AG09319 (cell line): ENCODE data around the gene FUT1.

Source experiments
- DNase-seq: peaks from one replicate; pipeline ENCODE4 v3.0.0-alpha.2; 2010; ENCODE audit warnings: low read depth; ENCODE audit errors: extremely low read depth
- CTCF ChIP-seq: IDR thresholded peaks from 2 replicates; pipeline ENCODE4 v1.5.1; 2011; ENCODE audit warnings: low read depth, mild to moderate bottlenecking, inconsistent platforms, low read length, moderate library complexity

The FUT1 gene

DNA sequence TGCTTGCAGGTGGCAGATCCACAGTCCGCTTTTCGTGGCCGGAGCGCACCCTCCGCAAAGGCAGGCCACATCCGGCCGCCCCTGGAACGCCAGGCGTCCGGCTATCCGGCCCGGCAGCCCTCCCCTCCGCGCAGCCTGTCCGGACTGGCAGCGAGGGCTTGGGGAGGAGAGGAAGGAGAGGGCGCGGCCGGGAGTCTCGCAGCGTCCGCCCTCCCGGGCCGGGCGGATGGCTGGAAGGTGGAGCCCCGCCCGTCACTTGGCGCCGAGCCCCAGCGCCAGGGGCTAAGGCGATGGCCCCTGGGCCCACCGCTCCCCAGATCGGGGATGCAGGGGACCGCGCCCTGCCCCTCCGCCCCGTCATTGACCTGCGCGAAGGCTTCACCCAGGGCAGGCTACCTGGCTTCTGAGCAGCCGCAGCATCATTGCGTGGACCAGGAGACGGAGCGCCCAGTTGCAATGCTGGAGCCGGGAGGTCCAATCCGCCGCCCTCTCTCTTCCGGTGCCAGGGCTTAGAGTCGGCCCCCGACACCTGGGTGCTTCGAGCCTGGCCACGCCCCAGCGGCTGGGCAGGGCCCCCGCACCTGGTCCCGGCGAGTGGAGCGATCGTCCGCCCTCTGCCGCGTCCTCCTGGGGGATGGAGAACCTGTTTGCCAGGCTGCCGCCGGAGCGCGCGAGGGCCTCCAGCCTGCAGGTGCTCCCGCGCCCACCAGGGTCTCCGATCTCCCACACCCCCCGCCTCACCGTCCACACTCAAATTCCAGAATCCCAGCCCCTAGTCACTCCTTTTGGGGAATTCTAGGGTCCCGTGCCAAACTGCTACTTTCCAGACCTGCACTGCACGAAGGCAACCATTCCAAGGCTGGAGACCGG lies at the start of gene FUT1:
FUT1 (minus strand) TSS at position 146 of the 870 bp plus-strand sequence. CDS start 1,360 bp downstream, outside the sequence.
- no peak for TF ChIP-seq CTCF
- DNase-seq = no peak

- TF ChIP-seq CTCF = no peak
- no peak for DNase-seq
Measured at GRCh38 chr19:48799358-48800300, 47.2 kb upstream of the FUT1 start.

DNA sequence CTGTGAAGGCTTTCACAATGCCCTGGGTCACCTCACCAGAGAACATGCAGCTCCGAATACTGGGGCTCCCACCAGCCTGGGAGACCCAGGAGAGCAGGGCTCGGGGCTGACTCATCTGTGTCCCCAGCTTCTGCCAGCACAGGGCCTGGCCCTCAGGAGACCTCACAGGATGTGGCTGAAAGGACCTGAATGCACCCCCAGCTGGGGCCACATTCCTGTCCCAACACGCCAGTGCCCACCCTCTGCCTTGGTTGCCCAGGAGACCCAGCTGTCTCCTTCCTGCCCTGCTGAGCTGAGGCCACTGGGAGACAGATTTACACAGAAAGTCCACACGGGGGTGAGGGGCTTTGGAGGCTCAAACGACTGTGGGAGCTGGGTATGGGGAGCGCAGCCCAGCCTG lies 46.5 kb upstream of the FUT1 start:
- TF ChIP-seq CTCF = no peak
- no peak for DNase-seq

DNA sequence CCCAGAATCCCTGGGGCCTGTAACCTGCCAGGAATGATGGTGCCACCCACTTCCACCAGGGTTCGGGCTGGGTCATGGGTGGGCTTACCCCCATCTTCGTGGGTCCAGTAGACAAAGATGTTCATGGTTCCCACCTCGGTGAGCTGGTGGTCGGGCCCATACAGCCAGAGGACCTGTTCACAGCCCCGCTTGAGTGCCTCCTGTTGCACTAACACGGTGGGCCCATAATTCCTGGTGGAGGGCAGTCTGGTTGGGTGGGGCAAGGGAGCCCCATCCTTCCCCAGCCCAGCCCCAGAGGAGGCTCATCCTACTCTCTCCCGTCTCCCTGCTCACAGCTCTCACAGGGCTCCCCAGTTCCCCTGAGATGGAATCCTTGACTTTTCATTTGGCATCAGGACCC lies 44.7 kb upstream of the FUT1 start:
- DNase-seq = no peak
- no peak for TF ChIP-seq CTCF

- no peak for TF ChIP-seq CTCF
- DNase-seq = no peak
Measured at GRCh38 chr19:48796298-48797083, 44.0 kb upstream of the FUT1 start.

- DNase-seq = no peak
- no peak for TF ChIP-seq CTCF
Measured at GRCh38 chr19:48795685-48796070, 43.2 kb upstream of the FUT1 start.
